Stomach (tissue), 9 donors: ENCODE results near the gene MYO1E. TPM values are rescaled to one million over a fixed set of nuclear protein-coding genes. Genes with fewer than 3 reads are reported as not detected.
A peak's percentile ranks its signal among the peaks of the same experiment; 100 is the strongest.

Experiments
- DNase-seq, 2 donors: peaks; one replicate each; pipeline versions ENCODE4 v3.0.0 to v3.0.0-alpha.2; 2013 to 2019
- H3K27ac ChIP-seq, 5 donors: fragments of 200-600 bp in 4 of 5; sonication (generic) in 4 of 5; one replicate each; pipeline ENCODE4 v1.5.1; 2013 to 2019; ENCODE audit warnings: mild to moderate bottlenecking in 1 of 5, moderate library complexity in 1 of 5
- H3K27me3 ChIP-seq, 3 donors: fragments of 200-600 bp; sonication (generic); one replicate each; pipeline ENCODE4 v1.5.1; 2017 to 2019; ENCODE audit warnings: mixed run types in 1 of 3
- H3K36me3 ChIP-seq, 4 donors: fragments of 200-600 bp; sonication (generic); 1 replicate in 3 of 4; 2 replicates in 1 of 4; pipeline ENCODE4 v1.5.1; 2016 to 2019
- H3K4me1 ChIP-seq, 4 donors: fragments of 200-600 bp; sonication (generic); one replicate each; pipeline ENCODE4 v1.5.1; 2016 to 2019
- H3K4me3 ChIP-seq, 4 donors: fragments of 200-600 bp; sonication (generic) in 3 of 4; one replicate each; pipeline ENCODE4 v1.5.1; 2016 to 2019; ENCODE audit warnings: mild to moderate bottlenecking in 1 of 4
- H3K9me3 ChIP-seq, 4 donors: fragments of 200-600 bp; sonication (generic); one replicate each; pipeline ENCODE4 v1.5.1; 2016 to 2019
- EP300 ChIP-seq: sonication (generic); formaldehyde crosslinking; IDR thresholded peaks from one replicate; pipeline ENCODE4 v1.6.1; 2017; ENCODE audit warnings: antibody characterized with exemption
- POLR2A ChIP-seq, 4 donors: fragments of 450-650 bp; IDR thresholded peaks; one replicate each; pipeline ENCODE4 v1.6.1; 2016; ENCODE audit warnings: antibody characterized with exemption in 4 of 4, control low read depth in 2 of 4, mild to moderate bottlenecking in 1 of 4, moderate library complexity in 1 of 4
- POLR2AphosphoS5 ChIP-seq, 3 donors: sonication (generic); formaldehyde crosslinking; IDR thresholded peaks; one replicate each; pipeline ENCODE4 v1.6.1; 2016; ENCODE audit warnings: antibody characterized with exemption in 3 of 3
- WGBS, 5 donors: extraction: QIAGEN DNeasy Blood & Tissue Kit in 3 of 5; methylation state at CpG; one replicate each; pipeline versions ENCODE4 v1.1.5 to v1.1.7; 2013 to 2018; 5-methylcytosine and 5-hydroxymethylcytosine counted together
- intact Hi-C: fragments of 100-400 bp; cut with DNase I; formaldehyde crosslinking; loops from one replicate; pipeline ENCODE4 v1.15.1; 2023; ENCODE audit warnings: low total_unique reads
- polyA plus RNA-seq, 3 donors: library from polyadenylated mRNA; stranded (reverse); fragments of 200-250 nt; gene quantifications; one replicate each; pipeline ENCODE4 v1.2.3, GENCODE V29; 2013
- total RNA-seq, 5 donors: library from RNA; depleted of rRNA; stranded (reverse); fragments of >200 nt; gene quantifications; one replicate each; pipeline versions ENCODE4 v1.1.0 to v1.2.3, GENCODE V29; 2014 to 2016
- TF ChIP-seq, protein P1 (sequence below), 7 experiments: fragments of 450-650 bp in 4 of 7; fragments of 200-600 bp in 3 of 7; sonication (generic) in 3 of 7; IDR thresholded peaks; one replicate each; pipeline ENCODE4 v1.5.1; 2016 to 2019; ENCODE audit warnings: antibody characterized with exemption in 7 of 7, control low read depth in 2 of 7, mild to moderate bottlenecking in 1 of 7
- donor health status: healthy with polysubstance abuse.
- donor health status: Bipolar disorder and iron deficiency.
- donor health status: healthy.

The MYO1E gene
- total and polyA plus RNA-seq, 8 donors, result 15.1 to 380 (median 46.3) TPM

DNA sequence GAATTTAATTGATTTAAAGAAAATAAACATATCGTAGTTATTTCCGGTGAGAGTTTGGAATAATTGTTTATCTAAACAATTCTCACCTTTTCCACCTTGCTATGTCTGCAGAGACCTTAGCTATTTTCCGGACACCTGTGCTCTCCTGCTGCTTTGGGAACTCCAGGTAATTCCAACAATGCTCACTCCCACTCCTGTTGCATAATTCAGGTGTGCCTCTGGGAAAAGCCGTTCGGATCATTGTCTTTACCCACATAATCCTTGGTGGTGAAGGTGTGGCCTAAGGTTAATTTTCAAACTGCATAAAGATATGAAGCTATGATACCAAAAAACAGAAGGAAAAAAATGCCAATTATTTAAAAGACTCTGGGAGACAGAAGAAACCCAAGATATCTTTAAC, 106.6 kb downstream of the MYO1E start:
- no peak for DNase-seq
- Histone ChIP-seq H3K4me3 (no peak overlapping the region), H3K27ac (no peak overlapping the region), H3K27me3 (no peaks in the 10 kb centered on the region), H3K36me3 (peaks cover 0 to 19% (median 6%) of the 10 kb centered on the region in 4 donors), H3K9me3 (no peaks in the 10 kb centered on the region), H3K4me1 (no peaks in the 10 kb centered on the region)
- WGBS, 5 donors, result 67 to 82% (median 73%) methylated on average over 5 of the region's 5 CpGs
- TF ChIP-seq EP300, result no peak
- no peak for TF ChIP-seq POLR2AphosphoS5 (IDR thresholded peaks at IDR 0.05)
- TF ChIP-seq, protein P1, sequence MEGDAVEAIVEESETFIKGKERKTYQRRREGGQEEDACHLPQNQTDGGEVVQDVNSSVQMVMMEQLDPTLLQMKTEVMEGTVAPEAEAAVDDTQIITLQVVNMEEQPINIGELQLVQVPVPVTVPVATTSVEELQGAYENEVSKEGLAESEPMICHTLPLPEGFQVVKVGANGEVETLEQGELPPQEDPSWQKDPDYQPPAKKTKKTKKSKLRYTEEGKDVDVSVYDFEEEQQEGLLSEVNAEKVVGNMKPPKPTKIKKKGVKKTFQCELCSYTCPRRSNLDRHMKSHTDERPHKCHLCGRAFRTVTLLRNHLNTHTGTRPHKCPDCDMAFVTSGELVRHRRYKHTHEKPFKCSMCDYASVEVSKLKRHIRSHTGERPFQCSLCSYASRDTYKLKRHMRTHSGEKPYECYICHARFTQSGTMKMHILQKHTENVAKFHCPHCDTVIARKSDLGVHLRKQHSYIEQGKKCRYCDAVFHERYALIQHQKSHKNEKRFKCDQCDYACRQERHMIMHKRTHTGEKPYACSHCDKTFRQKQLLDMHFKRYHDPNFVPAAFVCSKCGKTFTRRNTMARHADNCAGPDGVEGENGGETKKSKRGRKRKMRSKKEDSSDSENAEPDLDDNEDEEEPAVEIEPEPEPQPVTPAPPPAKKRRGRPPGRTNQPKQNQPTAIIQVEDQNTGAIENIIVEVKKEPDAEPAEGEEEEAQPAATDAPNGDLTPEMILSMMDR (IDR thresholded peaks at IDR 0.05), result no peak
- TF ChIP-seq POLR2A (IDR thresholded peaks at IDR 0.05), result no peak
- intact Hi-C loops, result no loop called here

DNA sequence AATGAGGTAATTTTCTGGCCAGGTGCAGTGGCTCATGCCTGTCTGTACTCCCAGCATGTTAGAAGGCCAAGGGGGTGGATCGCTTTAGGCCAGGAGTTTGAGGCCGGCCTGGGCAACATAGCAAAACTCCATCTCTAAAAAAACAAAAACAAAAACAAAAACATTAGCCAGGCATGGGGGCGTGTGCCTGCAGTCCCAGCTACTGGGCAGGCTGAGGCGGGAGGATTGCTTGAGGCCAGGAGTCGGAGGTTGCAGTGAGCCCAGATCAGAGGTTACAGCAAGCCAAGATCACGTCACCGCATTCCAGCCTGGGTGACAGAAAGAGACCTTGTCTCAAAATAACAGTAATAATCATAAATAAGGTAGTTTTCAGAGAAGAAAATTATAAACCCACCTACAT, 110.4 kb downstream of the MYO1E start:
- TF ChIP-seq POLR2AphosphoS5 (IDR thresholded peaks at IDR 0.05) (no peak), POLR2A (IDR thresholded peaks at IDR 0.05) (no peak), EP300 (no peak)
- TF ChIP-seq, protein P1 (IDR thresholded peaks at IDR 0.05), result no peak
- Histone ChIP-seq H3K27me3 (no peaks in the 10 kb centered on the region), H3K4me3 (no peak overlapping the region), H3K9me3 (no peaks in the 10 kb centered on the region), H3K36me3 (peaks cover 0 to 21% (median 16%) of the 10 kb centered on the region in 4 donors), H3K4me1 (no peaks in the 10 kb centered on the region), H3K27ac (no peak overlapping the region)
- no peak for DNase-seq
- intact Hi-C loops, result no loop called here
- 97 to 98% (median 97%) methylated on average over 7 of the region's 7 CpGs for WGBS, 5 donors

DNA sequence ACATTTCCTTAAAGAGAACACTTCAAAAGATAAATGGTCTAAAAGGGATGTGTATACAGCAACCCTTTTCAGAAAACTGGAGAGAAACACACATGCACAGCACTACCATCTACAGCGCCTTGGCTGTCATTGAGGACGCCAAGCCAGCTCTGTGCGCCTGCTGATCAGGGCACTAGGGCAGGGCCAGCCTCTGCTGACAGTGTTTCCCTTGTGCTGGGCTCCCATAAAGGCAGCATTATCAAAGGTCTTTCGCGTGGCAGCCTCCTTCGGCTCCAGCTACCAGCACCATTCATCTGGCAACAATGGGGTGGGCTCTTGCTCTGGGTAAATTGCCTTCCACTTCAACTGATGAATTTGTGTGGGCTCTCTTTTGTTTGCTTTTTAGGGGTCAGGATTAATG, 112.6 kb downstream of the MYO1E start:
- no peaks in the 10 kb centered on the region for H3K27me3 ChIP-seq
- H3K9me3 ChIP-seq, result no peaks in the 10 kb centered on the region
- no peak overlapping the region for H3K4me3 ChIP-seq
- H3K36me3 ChIP-seq, result peaks cover 0 to 32% (median 22%) of the 10 kb centered on the region in 4 donors
- 80 to 96% (median 89%) methylated on average over 6 of the region's 6 CpGs for WGBS, 5 donors
- no peak overlapping the region for H3K27ac ChIP-seq
- DNase-seq, result peak in 1 of 2 donors; percentile 44
- no peak for TF ChIP-seq POLR2AphosphoS5 (IDR thresholded peaks at IDR 0.05)
- TF ChIP-seq, protein P1 (IDR thresholded peaks at IDR 0.05), result no peak
- no peak for TF ChIP-seq POLR2A (IDR thresholded peaks at IDR 0.05)
- TF ChIP-seq EP300, result no peak
- intact Hi-C loops, result no loop called here
- peaks cover 0 to 17% (median 6%) of the 10 kb centered on the region in 4 donors for H3K4me1 ChIP-seq

DNA sequence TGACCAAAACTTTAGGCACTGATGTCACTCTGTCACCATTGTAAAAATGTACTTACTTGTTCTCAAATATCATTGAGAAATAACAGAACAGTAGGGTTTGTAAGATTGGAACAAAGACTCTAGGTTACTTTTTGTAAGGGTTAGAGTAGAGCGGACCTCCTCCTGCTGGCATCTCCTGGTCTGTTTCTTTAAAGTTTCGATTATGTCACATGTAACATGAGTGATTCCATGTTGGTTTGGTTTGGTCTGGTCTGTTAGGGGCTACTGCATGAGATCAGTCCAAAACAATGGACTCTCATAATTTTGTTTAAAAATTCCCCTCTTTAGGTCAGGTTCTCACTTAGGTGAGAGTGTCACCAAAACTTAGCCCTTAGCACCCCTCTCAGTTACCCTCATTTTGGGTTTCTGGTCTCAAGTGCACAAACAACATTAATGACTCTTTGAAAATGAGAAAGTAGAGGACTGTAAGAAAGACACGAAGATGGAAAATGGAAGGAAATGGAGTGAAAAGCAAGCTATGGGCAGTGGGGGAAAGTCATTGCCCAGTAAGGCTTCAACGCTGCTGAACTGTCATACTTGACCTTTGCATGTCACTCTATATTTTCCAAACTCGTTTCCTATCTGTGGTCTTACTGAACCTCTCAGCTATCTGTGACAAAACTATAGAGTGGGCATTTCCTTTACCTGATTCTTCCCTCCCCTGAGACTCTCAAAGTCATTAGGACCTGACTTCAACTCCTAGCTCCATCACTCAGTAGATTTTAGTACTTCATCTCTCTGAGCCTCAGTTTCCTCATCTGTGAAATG, 113.3 kb downstream of the MYO1E start:
- no peak for TF ChIP-seq POLR2AphosphoS5 (IDR thresholded peaks at IDR 0.05)
- TF ChIP-seq POLR2A (IDR thresholded peaks at IDR 0.05), result no peak
- TF ChIP-seq, protein P1 (IDR thresholded peaks at IDR 0.05), result no peak
- TF ChIP-seq EP300, result no peak
- peaks cover 0 to 19% (median 6%) of the 10 kb centered on the region in 4 donors for H3K4me1 ChIP-seq
- no peaks in the 10 kb centered on the region for H3K9me3 ChIP-seq
- WGBS, 5 donors, result 88 to 91% (median 90%) methylated on average over 5 of the region's 5 CpGs
- H3K36me3 ChIP-seq, result peaks cover 0 to 33% (median 27%) of the 10 kb centered on the region in 4 donors
- no peak overlapping the region for H3K4me3 ChIP-seq
- no peaks in the 10 kb centered on the region for H3K27me3 ChIP-seq
- DNase-seq, result no peak
- H3K27ac ChIP-seq, result no peak overlapping the region
- intact Hi-C loops, result no loop called here
